ENCODE measurements around the gene C1QTNF9. TPM values are rescaled to one million over a fixed set of nuclear protein-coding genes. Genes with fewer than 3 reads are reported as not detected.

The C1QTNF9 gene
- total and polyA plus RNA-seq, 11 donors = 0.25 to 5.1 (median 2.4) TPM; not detected in 1

DNA sequence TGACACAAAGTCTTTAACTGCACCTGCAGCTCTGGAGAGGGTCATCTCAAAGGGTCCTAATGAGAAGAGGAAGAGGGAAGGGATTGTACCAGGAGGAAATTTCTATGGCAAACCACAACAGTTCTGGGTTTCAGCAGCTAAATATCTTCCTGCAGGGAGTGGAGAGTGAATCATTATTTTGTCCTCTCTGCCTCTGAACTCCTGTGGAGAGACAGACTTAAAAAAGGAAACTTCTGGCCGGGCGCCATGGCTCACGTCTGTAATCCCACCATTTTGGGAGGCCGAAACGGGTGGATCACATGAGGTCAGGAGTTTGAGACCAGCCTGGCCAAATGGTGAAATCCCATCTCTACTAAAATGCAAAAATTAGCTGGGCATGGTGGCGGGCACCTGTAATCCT, 16.9 kb upstream of the C1QTNF9 start:
- Histone ChIP-seq H3K4me3 (no peak overlapping the region), H3K27ac (no peak overlapping the region), H3K4me1 (no peaks in the 10 kb centered on the region), H3K9me3 (no peaks in the 10 kb centered on the region), H3K36me3 (peaks cover 2 to 98% (median 96%) of the 10 kb centered on the region in 9 donors), H3K27me3 (no peaks in the 10 kb centered on the region)
- ATAC-seq (no peak), DNase-seq (no peak)
- 92 to 97% (median 94%) methylated on average over 6 of the region's 6 CpGs for WGBS, 4 donors
- intact Hi-C loops (cut with DNase I) = no loop called here
- no peak for TF ChIP-seq POLR2A (IDR thresholded peaks at IDR 0.05)
- TF ChIP-seq, protein P1, sequence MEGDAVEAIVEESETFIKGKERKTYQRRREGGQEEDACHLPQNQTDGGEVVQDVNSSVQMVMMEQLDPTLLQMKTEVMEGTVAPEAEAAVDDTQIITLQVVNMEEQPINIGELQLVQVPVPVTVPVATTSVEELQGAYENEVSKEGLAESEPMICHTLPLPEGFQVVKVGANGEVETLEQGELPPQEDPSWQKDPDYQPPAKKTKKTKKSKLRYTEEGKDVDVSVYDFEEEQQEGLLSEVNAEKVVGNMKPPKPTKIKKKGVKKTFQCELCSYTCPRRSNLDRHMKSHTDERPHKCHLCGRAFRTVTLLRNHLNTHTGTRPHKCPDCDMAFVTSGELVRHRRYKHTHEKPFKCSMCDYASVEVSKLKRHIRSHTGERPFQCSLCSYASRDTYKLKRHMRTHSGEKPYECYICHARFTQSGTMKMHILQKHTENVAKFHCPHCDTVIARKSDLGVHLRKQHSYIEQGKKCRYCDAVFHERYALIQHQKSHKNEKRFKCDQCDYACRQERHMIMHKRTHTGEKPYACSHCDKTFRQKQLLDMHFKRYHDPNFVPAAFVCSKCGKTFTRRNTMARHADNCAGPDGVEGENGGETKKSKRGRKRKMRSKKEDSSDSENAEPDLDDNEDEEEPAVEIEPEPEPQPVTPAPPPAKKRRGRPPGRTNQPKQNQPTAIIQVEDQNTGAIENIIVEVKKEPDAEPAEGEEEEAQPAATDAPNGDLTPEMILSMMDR (IDR thresholded peaks at IDR 0.05) = no peak

GRCh38 chr13:24293746-24294145, 15.6 kb upstream of the C1QTNF9 start:
- Histone ChIP-seq H3K27ac (no peak overlapping the region), H3K27me3 (no peaks in the 10 kb centered on the region), H3K4me1 (no peaks in the 10 kb centered on the region), H3K4me3 (no peak overlapping the region), H3K9me3 (no peaks in the 10 kb centered on the region), H3K36me3 (peaks cover 0 to 98% (median 96%) of the 10 kb centered on the region in 9 donors)
- WGBS, 4 donors = 90 to 97% (median 95%) methylated on average over 10 of the region's 10 CpGs
- no peak for TF ChIP-seq POLR2A (IDR thresholded peaks at IDR 0.05)
- TF ChIP-seq, protein P1 (IDR thresholded peaks at IDR 0.05) = no peak
- DNase-seq = no peak
- intact Hi-C loops (cut with DNase I) = no loop called here
- no peak for ATAC-seq

DNA sequence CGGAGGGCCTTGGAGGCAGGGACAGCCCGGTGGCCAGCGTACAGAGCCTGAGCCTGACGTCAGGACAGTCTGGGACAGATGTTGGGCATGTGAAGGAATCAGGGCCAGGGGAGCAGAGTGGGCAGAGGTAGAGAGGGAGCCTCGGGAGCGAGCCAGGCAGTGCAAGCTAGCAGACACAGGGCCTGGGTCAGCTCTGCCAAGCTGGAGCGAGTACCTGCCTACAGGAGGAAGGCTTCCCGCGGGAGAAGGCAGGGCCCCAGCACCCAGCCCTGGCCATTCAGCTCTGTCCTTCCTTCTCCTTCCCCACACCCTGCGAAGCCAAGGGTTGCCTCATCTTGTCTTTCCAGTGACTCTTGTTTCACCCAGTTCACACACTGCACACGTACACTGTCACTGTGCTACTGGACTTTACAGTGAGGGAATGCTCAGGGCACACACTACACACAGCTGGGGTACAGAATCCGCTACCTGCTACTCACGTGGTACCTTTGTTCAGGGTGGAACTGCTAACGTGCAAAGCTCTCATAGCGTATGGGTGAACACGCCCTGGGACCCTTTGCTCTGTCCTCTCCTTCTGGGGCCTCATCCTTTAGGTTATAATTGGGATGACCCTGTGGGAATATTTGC, 9.8 kb upstream of the C1QTNF9 start:
- Histone ChIP-seq H3K27me3 (no peaks in the 10 kb centered on the region), H3K36me3 (peaks cover 0 to 99% (median 88%) of the 10 kb centered on the region in 9 donors), H3K4me3 (no peak overlapping the region), H3K4me1 (peaks cover 0 to 24% (median 8%) of the 10 kb centered on the region in 12 donors), H3K27ac (no peak overlapping the region), H3K9me3 (no peaks in the 10 kb centered on the region)
- 96 to 98% (median 97%) methylated on average over 16 of the region's 16 CpGs for WGBS, 4 donors
- ATAC-seq (peak in 1 of 4 donors; percentile 20), DNase-seq (no peak)
- intact Hi-C loops (cut with DNase I) = no loop called here
- no peak for TF ChIP-seq POLR2A (IDR thresholded peaks at IDR 0.05)
- TF ChIP-seq, protein P1 (IDR thresholded peaks at IDR 0.05) = no peak

- TF ChIP-seq POLR2A (IDR thresholded peaks at IDR 0.05) = no peak
- TF ChIP-seq, protein P1 (IDR thresholded peaks at IDR 0.05) = no peak
- H3K4me3 ChIP-seq = no peak overlapping the region
- peaks cover 0 to 39% (median 8%) of the 10 kb centered on the region in 12 donors for H3K4me1 ChIP-seq
- peak in 1 of 4 donors; percentile 56 for ATAC-seq
- DNase-seq = no peak
- 62 to 74% (median 70%) methylated on average over 12 of the region's 12 CpGs for WGBS, 4 donors
- intact Hi-C loops (cut with DNase I) = no loop called here
- peak overlapping the region in 1 of 12 donors; percentile 13 for H3K27ac ChIP-seq
- H3K27me3 ChIP-seq = no peaks in the 10 kb centered on the region
- no peaks in the 10 kb centered on the region for H3K9me3 ChIP-seq
- peaks cover 0 to 95% (median 70%) of the 10 kb centered on the region in 9 donors for H3K36me3 ChIP-seq
Observed at GRCh38 chr13:24301434-24301833, 7.9 kb upstream of the C1QTNF9 start.
